Measurements from ENCODE around the gene TAMALIN.

The TAMALIN gene

DNA sequence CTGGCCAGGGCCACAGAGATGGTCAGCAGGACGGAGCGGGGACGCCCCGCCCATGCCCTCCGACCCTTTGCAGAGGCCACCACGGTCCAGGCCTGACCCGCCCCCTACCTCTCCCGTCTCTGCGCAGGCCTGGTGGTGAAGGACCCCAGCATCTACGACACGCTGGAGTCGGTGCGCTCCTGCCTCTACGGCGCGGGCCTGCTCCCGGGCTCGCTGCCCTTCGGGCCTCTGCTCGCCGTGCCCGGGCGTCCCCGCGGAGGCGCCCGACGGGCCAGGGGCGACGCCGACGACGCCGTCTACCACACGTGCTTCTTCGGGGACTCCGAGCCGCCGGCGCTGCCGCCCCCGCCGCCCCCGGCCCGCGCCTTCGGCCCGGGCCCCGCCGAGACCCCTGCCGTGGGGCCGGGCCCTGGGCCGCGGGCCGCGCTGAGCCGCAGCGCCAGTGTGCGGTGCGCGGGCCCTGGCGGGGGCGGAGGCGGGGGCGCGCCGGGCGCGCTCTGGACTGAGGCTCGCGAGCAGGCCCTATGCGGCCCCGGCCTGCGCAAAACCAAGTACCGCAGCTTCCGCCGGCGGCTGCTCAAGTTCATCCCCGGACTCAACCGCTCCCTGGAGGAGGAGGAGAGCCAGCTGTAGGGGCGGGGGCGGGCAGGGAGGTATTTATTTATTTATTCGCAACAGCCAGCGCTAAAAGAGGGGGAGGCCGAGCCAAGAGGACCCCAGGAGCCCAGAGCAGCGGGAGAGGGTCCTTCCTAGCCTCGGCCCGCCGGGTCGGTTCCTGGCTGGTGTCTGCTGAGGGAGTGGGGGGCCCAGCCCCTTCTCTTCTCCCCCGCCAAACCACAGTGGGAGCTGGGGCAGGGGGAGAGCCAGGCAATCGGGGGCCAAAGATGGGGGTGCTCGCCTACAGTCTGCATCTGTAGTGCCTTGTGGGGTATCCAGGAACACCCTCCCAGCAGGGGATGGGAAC, 8.1 kb downstream of the TAMALIN start:
- no peak for DNase-seq

GRCh38 chr12:52015532-52016041, 8.8 kb downstream of the TAMALIN start:
- DNase-seq = no peak

GRCh38 chr12:52018433-52019112, 11.8 kb downstream of the TAMALIN start:
- no peak for DNase-seq

DNA sequence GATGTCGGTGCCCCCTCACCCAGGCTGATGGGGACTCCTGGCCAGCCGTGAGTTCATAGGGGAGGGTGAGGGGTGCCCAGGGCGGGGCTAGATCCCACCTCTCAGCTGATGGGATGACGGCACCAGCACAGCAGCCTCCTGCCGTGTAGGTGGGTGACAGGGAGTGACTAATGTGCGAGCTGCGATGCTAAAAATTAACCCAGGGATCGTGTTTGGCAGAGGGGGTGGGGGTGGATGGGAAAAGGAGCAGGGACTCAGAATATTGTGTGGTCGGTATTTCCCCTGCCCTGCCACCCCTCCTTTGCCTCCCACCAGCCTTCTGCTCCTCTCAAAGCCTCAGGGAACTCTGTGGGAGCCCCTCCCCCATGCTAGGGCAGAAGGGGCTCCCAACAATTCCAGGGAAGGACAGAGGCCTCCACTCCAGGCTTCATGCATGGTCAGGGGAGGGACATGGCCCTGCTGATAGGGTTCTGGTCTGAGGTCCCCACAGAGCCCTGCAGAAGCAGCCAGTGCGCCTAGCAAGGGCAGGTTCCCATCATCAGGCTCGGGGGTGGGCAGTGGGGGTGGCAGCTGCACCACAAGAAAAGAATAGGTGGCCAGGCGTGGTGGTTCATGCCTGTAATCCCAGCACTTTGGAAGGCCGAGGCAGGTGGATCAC, 12.5 kb downstream of the TAMALIN start:
- no peak for DNase-seq

DNA sequence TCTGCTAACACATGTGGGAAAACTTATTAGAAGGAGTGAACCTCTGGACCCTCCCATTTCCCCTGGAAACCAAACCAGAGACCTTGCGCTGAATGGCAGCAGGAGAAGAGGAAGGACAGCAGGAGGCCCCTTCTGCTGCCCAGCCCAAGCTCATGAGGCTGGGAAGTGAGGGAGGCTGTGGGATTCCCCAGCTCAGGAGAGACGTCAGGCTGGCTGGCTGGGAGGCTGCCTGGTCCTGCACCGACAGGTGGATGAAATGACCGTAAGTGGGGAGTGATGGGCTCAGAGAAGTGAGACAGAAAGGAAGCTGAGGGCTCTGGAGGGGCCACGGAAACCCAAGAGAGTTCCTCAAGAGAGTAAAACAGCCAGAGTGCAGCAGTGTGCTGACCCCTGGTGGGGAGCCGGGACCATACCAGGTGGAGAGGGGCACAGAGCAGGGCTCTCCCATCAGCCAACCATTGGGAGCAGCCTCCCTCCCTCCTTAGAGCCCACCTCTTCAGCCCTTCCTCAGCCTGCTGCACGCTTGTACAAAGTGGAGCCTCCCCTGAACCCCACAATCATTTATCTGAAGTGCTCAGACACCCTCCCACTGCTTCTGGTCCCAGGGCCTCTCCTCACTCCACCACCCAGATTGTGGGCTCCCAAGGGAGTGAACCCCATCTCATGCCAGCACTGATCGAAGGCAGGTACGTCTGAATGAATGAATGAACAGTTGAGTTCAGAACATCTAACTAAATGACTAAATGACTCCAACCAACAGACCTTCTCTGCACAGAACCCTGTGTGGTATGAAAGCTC, 14.0 kb downstream of the TAMALIN start:
- DNase-seq = peak; percentile 37

DNA sequence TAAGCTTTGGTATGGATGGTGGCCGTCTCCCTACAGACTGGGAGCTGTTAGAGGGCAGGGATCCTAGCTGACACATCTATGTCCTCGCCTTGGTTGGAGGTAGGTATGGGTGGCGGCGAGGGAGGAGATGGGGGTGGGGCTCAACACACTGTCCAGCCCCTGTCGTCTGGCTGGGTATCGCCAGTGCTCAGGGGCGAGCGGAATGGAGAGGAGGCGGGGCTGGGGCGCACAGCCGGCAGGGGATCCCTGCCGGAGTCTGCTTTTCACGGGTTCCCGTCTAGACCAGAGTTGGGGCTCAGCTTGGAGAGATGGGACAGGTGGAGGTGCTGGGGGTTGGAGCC, 16.1 kb downstream of the TAMALIN start:
- no peak for DNase-seq

GRCh38 chr12:52023182-52023975, 16.6 kb downstream of the TAMALIN start:
- peak; percentile 84 for DNase-seq

DNA sequence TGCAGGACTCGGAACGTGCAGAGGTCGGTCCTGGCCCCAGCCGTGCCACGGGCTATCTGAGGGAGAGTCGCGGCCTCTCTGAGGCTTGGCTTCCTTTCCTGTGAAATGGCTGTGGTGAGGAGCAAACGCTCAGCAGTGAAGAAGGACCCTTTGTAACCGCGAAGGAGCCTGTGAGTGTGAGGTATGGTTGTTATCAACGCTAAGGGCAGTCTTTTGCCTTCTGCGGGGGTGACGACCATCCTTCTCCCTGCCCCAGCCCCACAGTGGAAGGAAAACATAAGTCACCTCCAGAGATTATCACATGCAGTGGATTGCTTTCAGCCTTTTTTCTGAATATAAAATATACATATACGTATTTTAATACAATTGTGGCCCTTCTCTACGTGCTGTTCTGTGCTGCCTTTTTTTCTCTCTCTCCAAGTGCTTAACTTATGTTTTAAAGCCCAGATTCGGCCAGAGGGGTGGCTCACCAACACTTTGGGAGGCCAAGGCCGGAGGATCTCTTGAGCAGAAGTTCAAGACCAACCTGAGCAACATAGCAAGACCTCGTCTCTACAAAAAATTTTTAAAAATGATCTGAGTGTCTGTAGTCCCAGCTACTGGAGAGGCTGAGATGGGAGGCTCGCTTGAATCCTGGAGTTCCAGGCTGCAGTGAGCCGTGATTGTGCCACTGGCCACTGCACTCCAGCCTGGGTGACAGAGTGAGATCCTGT, 17.4 kb downstream of the TAMALIN start:
- no peak for DNase-seq

DNA sequence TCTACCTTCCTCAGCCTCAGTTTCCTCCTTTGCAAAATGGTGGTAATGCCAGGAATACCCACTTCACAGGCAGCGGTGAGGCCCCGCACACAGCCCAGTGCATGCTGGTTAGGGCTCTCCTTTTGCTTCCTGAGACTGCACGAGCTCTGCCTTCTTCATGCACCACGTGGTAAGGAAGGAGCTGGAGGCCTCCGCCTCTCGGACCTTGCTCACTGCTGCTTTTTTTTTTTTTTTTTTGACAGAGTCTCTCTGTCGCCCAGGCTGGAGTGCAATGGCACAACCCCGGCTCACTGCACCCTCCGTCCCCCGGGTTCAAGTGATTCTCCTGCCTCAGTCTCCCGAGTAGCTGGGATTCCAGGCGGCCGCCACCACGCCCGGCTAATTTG, 18.1 kb downstream of the TAMALIN start:
- no peak for DNase-seq

DNA sequence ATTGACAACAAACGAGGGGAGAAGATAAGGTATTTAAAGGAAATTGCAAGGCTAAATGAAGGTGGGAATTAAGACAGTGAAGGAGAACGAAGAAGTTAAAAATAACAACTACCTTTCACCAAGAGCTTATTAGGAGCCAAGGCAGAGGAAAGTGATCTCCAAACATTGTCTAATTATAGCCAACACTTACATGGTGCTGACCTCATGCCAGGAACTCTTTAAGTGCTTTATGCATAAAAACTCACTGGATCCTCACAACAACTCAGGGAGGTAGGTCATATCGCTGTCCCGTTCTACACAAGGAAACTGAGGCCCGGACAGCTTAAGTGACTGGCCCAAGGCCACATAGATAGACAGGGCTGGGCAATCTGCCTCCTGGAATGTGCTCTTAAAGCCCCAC, 19.5 kb downstream of the TAMALIN start:
- DNase-seq = no peak

DNA sequence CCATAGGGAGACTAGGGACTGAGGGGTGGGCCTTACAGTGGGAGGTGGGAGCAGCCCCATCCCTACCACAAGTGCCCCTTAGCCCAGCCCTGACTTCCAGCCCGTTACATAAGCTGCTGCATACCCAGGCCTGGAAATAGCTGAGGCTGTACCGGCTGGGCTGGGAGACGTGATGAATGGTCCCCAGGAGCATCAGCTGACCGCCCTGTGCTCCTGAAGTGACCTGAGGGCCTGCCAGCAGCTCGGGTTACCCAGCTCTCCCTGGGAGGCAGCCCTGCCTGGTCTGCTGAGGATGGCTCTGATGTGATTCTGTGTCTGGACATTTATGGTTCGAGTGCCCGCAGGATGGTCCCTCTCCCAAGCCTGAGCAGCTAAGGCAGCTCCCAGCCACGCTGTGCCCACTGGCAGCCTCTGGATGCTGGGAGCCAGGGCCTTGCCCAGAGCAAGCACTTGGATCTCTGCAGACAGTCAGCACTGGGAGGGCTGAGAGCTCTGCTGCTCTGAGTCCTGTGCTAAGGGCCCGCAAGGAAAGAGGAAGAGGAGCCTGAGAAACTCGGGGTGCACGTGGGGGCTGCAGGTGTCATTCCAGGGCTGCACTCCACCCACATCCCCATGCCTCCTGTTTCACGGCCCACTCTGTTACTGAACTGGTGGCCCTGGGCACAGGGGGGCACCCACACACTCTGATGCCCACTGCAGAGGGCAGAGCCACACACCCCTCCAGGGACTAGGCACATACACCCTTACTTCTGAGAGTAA, 20.5 kb downstream of the TAMALIN start:
- DNase-seq = no peak

DNA sequence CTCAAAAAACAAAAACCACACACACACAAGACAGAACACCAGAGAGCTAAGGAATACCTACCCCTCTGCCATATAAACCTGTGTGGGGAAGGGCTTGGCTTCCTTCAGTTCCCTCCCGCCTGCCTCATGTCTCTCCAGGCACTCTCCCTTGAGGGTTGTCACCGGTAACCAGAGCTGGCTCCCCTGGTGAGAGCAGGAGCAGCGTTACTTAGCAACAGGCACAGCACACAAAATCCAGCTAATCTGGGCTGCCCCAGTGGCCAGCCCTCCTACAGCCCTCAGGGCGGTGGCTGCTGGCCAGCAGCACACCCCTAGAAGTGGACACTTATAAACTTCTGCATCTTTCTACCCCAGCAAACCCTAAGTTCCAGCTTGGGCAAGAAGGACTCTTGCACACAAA, 22.9 kb downstream of the TAMALIN start:
- no peak for DNase-seq

- no peak for DNase-seq
Observed at GRCh38 chr12:52032446-52032803, 25.7 kb downstream of the TAMALIN start.

DNA sequence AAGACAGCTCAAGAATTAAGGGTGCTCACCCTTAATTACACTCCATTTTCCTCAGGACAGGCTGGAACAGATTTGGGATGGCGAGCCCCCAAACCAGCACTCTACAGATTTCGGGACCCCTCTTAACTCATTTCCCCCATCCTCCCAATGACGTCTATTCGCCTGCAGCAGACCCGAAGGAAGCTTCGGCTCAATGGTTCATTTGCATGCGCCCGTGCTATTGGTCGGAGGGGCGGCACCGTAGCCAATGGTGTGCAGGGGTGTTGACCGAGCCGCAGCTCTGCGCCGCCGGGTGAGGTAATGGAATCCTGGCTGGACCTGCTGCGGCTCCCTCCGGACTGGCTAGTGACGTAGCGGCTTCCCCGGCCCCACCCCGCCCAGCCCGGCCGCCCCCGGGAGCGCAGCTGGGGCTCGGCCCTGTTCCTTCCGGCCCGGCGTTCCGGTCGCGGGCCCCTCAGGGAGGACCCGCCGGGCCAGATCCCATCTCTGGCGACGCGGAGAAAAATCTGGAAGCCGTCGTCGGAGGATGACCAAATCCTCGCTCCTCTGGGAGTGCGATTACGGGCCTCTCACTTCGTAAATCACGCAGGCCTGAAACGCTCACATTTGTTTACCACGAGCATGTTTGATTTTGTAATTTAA, 26.2 kb downstream of the TAMALIN start:
- DNase-seq = peak; percentile 84

DNA sequence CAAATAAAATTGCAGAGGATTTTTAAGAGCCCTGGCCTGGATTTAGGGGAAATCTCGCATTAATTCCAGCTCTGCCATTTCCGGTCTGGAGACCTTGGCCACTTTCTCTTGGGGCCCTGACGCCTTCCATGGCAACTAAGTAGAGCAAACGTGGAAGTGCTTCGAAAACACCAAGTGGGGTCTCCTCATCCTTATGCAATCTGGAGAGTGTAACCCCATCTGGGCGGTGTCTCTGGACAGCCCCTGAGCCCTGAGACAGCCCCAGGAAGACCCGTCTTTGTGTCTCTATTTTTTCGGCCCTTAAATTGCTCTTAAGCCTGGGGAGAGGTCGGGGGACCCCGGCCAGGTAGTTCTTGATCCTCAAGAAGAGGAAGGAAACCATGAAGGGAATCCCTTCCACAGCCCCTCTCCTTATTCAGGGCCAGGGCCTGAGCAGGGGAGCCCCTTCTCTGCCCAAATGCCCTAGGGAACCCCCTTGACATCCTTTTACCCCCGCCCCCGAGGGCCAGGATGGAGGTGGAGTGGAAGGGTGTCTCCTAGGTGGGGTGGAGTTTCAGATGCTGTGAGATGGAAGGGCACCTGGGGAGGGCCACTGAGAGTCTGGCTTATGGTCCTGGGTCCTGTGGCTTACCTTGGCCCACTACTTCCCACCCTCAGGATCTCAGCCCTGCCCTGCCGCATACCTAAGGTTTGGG, 26.8 kb downstream of the TAMALIN start:
- no peak for DNase-seq

DNA sequence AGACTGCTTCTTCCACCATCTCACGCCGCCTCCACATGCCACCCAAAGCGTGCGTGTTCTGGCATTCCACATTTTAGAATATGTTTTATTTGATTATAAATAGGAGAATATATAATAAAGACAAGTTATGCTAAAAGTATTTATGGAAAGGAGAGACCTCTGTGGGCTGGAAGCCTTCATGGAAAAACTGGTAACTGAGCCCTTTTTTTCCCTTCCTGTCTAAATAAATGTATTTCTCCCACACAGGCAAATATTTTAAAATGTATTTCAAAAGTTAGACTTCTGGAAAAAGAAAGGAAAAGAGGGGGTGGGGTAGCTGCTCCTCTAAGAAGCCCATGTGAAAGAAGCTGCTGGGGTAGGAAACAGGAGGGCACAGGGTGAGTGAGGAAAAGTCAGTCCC, 28.4 kb downstream of the TAMALIN start:
- DNase-seq = no peak

DNA sequence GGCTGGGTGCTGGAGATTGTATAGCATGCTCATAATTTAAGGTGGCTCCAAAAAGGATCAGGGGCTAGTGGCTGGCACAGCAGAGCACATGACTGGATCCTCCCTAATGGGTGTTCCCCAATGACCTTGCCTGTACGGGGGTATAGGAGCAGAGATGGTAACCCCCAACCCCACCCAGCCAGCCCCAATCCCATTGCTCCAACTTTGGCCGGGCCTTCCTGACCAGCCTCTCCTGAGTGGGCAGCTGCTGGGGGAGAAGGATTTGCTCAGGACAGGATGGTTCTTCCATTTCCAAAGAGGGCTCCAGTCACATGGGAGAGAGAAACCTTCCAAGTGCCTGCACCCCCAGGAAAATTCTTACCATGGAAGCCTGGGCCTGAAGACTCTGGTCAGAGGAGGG, 29.2 kb downstream of the TAMALIN start:
- no peak for DNase-seq

GRCh38 chr12:52036587-52037171, 29.9 kb downstream of the TAMALIN start:
- DNase-seq = peak; percentile 82
